HG03354 (cell line): Measurements from ENCODE around the gene SLC47A2.

ENCODE experiments used
- ATAC-seq: cut with Tn5 transposase; IDR thresholded peaks from one replicate; pipeline ENCODE4 v1.9.1; 2021; ENCODE audit warnings: mild to moderate bottlenecking; ENCODE audit not compliant: unreplicated experiment, poor library complexity, severe bottlenecking

Gene SLC47A2

GRCh38 chr17:19730843-19731242 is 14.5 kb upstream of the SLC47A2 start:
- ATAC-seq, result no peak

- no peak for ATAC-seq
Measured at GRCh38 chr17:19729900-19730299, 13.5 kb upstream of the SLC47A2 start.

DNA sequence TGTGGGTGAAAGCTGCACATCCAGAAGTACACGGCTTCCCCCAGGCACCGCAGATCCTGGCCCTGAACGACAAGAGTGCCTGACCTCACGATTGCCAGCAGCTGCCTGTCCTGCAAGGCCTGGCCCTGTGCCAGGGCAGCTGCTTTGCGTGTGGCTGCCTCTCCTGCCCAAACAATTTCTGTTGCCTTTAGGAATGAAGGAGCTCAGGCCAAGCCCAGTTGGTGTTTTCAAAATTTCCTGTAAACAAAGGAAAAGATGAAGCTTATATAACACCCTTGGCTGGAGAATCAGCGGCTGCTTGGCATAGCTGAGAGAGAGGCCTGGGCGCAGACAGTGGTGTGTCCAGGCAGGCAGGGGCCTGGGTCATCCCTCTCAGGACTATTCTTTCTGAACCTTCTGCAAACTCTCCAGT is 11.7 kb upstream of the SLC47A2 start:
- no peak for ATAC-seq

- ATAC-seq, result no peak
Measured at GRCh38 chr17:19727501-19728078, 11.2 kb upstream of the SLC47A2 start.

- no peak for ATAC-seq
Measured at GRCh38 chr17:19726631-19727376, 10.4 kb upstream of the SLC47A2 start.

- no peak for ATAC-seq
Measured at GRCh38 chr17:19725486-19725885, 9.1 kb upstream of the SLC47A2 start.

GRCh38 chr17:19724501-19725420 is 8.4 kb upstream of the SLC47A2 start:
- ATAC-seq, result no peak

DNA sequence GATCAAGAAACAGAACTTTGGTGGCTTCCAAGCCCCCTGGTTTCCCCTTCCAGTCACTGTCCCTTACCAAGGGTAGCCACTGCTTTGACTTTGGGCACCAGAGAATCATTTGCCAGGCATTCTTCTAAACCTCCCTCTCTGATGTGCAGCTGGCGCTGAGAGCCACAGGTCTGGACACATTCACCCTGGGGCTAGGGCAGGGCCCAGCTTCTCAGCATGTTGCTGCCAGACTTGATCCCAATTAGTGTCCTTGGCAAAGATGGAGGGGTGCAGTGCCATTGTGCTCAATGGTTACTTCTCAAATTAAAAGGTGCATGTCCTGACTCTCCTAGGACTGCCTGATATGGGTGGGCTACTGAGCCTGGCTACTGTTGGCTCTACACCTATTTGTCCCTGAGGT is 7.6 kb upstream of the SLC47A2 start:
- no peak for ATAC-seq

DNA sequence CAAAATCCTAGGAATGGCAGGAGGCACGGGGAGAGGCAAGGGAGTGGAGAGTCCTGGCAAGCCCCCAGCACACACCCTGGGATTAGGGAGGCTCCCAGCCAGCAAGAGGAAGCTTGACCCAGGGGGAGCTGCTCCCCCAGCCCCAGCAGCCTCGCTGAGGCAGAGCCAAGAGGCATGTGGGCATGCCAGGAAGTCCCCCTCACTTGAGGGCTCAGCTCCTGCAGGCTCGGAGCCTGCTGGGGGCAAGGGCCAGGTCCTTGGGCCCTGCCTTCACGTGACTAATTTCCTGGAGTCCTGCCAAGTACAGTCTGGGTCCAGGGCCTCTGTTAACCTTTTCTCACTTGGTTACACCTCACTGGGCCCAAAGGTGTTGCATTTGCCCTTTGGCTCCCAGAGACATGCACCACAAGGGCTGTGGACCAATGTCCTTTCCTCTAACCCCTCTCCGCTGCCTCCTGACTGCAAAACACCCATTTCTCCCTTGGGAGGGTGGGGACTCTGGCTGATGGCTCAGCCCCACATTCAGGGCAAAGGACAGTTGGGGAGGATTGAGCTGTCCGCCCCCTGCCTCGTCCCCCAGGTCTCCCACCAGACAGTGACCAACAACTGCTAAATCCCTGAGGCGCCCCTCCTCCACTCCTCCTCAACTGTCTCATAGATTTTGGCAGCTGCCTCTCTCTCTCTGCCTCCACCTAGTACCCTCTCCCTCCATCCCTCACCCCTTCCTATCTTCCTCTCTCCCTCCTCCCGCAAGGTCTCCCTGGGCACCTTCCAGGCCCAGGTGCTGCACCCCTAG is 4.4 kb upstream of the SLC47A2 start:
- ATAC-seq, result no peak

DNA sequence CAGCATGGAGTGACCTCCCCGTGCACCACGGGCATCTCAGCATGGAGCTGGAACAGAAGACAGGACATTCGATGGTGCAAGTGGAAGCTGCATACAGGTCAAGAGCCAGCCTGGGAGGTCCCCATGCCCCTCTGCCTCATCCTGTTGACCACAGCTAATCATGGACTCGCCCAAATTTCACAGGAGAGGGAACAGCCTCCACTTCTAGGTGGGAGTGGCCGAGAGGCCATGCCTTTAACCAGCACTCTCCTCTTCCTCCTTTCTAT is 3.8 kb upstream of the SLC47A2 start:
- no peak for ATAC-seq

DNA sequence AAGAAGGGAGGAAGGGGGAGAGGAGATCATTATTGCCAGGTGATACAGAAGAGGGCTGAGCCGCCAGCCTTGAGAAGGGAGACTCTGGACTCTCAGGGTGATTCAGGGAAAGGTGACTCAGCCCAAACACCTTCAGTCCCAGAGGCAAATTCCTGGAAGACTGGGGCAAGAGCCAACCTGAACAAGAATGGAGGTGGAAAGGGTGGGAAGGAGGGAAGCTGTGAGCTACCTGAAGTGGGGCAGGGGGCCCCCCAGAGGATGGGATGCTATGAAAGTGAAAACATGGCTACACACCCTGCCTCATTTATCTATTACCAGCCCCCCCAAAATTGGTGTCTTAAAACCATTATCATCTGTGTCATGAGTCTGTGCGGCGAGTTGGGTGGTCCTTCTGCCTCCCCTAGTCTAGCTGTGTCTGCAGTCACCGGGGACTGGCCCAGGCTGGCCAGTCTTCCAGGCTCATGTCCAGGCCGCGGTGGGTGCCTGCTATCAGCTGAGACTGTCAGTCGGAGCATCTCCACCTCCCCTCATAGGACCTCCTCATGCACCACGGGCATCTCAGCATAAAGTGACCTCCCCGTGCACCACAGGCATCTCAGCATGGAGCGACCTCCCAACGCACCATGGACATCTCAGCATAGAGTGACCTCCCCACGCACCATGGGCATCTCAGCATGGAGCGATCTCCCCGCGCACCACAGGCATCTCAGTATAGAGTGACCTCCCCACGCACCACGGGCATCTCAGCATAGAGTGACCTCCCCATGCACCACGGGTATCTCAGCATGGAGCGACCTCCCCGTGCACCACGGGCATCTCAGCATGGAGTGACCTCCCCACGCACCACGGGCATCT is 3.2 kb upstream of the SLC47A2 start:
- ATAC-seq, result no peak

DNA sequence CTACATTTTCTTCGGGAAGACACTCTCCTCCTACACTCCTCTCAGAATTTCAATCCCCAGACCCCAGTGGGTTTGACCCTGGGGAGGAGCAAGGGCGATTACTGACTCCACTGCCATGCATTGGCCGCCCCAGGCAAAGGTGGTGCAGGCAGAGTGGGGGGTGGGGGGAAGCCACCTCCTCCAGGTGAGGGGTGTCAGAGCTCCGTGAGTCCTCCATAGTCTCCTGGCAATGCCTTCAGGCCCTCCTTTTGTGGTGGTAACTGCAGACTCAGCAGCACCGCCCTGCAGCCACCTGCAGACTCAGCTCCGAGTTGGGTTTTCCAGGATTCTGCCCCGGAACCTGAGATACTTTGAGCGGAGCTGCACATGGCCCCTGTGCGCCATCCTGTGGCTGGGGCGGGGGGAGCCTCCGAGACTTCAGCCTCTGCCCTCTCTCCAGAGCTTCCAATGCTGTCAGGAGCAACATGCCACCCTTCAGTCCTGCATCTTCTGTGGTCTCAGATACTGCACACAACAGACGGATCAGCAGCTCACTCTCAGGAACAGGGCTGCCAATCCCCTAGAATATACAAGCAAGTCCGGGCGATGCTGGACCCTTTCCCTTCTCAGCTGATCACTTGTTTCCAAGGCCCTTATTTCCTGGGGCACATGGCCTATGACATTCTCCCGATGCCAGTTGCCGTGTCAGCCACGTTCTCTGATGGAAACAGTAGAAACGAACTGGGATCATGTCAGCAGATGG is 2.4 kb upstream of the SLC47A2 start:
- no peak for ATAC-seq

DNA sequence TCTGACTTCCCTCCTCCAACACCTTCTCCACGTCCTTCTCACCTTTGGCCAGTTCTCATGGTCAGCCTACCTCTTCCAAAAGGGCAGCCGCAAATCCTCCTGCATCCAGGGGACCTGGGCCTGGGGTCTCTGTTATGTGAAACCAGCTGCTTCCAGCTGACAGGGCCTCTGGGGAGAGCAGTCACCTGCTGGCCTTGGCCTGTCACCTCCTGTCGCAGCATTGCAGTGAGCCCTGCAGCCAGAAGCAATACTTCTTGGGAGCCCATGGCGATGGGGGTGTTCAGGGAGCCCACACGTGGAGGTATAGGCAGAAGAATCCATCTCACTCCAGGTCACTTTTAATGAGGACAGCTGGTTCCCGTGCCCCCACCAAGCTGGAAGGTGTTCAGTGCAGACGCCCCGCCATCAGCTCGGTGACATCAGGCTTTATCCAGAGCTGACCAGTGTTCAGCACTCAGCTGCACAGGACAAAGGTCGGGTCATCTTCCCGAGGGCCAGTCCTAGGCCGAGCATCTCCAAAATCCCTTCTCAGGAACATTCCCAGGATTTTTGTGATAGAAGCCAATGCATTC is 1.7 kb upstream of the SLC47A2 start:
- no peak for ATAC-seq

- ATAC-seq, result no peak
Measured at GRCh38 chr17:19717411-19717908, 1.1 kb upstream of the SLC47A2 start.

DNA sequence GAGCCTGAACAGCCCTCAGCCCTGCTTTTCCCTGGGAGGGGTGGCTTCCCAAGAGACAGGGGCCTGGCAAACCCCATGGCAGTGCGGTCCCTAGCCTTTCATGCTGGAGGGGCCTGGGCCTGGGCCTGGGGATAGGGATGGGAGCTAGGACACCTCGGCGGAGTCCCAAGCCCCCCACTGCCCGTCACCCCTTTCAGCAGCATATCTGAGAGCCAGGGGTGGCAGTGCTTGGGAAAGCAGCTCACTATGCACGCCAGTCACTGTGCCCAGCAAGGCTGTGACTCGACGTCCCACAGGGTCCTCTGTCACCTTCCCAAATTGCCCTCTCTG is 612 bp upstream of the SLC47A2 start:
- no peak for ATAC-seq

GRCh38 chr17:19714542-19715411 is 1.6 kb downstream of the SLC47A2 start:
- ATAC-seq, result no peak

- ATAC-seq, result no peak
Measured at GRCh38 chr17:19713901-19714361, 2.5 kb downstream of the SLC47A2 start.
